H1 (cell line): ENCODE results near the gene UPK2. TPM values are rescaled to one million over a fixed set of nuclear protein-coding genes. Genes with fewer than 3 reads are reported as not detected.

Experiments
- CTCF ChIA-PET: fragments of 300-600 bp; sonication (Branson Sonifier 250); formaldehyde crosslinking; loops from one replicate; lab custom pipeline; 2021; ENCODE audit not compliant: partially characterized antibody; lab: Charles Lee
- POLR2A ChIA-PET: fragments of 300-600 bp; sonication (Branson Sonifier 250); formaldehyde crosslinking; loops from one replicate; lab custom pipeline; 2021; ENCODE audit warnings: inconsistent platforms; ENCODE audit not compliant: partially characterized antibody; lab: Charles Lee
- DNase-seq, 2 experiments: peaks; one replicate each; pipeline versions ENCODE4 v3.0.0 to v3.0.0-alpha.2; 2010 to 2022; ENCODE audit warnings: low spot score in 2 of 2, low read depth in 1 of 2, mixed read lengths in 1 of 2
- FAIRE-seq: peaks from 2 replicates; lab custom pipeline; 2011; peaks lifted over from hg19 to GRCh38; lab: Jason Lieb, UNC
- H2AFZ ChIP-seq: 2 replicates; pipeline ENCODE4 v1.8.1; 2012; ENCODE audit warnings: low read length, inconsistent platforms
- H2AK5ac ChIP-seq: 2 replicates; pipeline ENCODE4 v1.6.1; 2013; ENCODE audit warnings: low read depth, low read length
- H2BK120ac ChIP-seq: replicated peaks from 2 replicates; pipeline ENCODE3; 2013; ENCODE audit warnings: low read depth, low read length, inconsistent platforms
- H2BK12ac ChIP-seq: 2 replicates; pipeline ENCODE4 v1.6.1; 2013; ENCODE audit warnings: low read depth, low read length
- H2BK15ac ChIP-seq: 2 replicates; pipeline ENCODE4 v1.6.1; 2013; ENCODE audit warnings: low read length
- H2BK20ac ChIP-seq: 2 replicates; pipeline ENCODE4 v1.6.1; 2013; ENCODE audit warnings: low read length
- H2BK5ac ChIP-seq: 2 replicates; pipeline ENCODE4 v1.6.1; 2013; ENCODE audit warnings: low read depth, low read length
- H3K14ac ChIP-seq: 2 replicates; pipeline ENCODE4 v1.6.1; 2013; ENCODE audit warnings: inconsistent platforms; ENCODE audit not compliant: insufficient read length
- H3K18ac ChIP-seq: 2 replicates; pipeline ENCODE4 v1.6.1; 2013; ENCODE audit warnings: low read length; ENCODE audit errors: extremely low read depth
- H3K23ac ChIP-seq: 2 replicates; pipeline ENCODE4 v1.6.1; 2013; ENCODE audit warnings: inconsistent platforms; ENCODE audit not compliant: insufficient read length
- H3K23me2 ChIP-seq: 2 replicates; pipeline ENCODE4 v1.6.1; 2013; ENCODE audit warnings: low read depth, low read length
- H3K27ac ChIP-seq: 2 replicates; pipeline ENCODE4 v1.6.1; 2011; ENCODE audit warnings: low read depth, low read length, inconsistent platforms
- H3K27me3 ChIP-seq, 4 experiments: replicated peaks in 1 of 4; 1 replicate in 1 of 4; 2 replicates in 3 of 4; pipeline versions ENCODE4 v1.6.1 to v1.8.1; 2011 to 2013; ENCODE audit warnings: low read length in 3 of 4, mild to moderate bottlenecking in 3 of 4, inconsistent platforms in 2 of 4, mixed read lengths in 2 of 4, moderate library complexity in 1 of 4; ENCODE audit not compliant: control insufficient read depth in 3 of 4, insufficient read depth in 3 of 4; ENCODE audit errors: extremely low read depth in 1 of 4
- H3K36me3 ChIP-seq, 4 experiments: 2 replicates each; pipeline versions ENCODE4 v1.6.1 to v1.8.1; 2011 to 2013; ENCODE audit warnings: mild to moderate bottlenecking in 4 of 4, low read length in 3 of 4, moderate library complexity in 2 of 4, control low read depth in 1 of 4, inconsistent platforms in 1 of 4; ENCODE audit not compliant: insufficient read depth in 4 of 4, control insufficient read depth in 2 of 4
- H3K4ac ChIP-seq: replicated peaks from 2 replicates; pipeline ENCODE3; 2013; ENCODE audit warnings: low read length, low read depth, mixed read lengths, inconsistent platforms; ENCODE audit not compliant: insufficient read length
- H3K4me1 ChIP-seq, 4 experiments: replicated peaks in 1 of 4; 1 replicate in 1 of 4; 2 replicates in 3 of 4; pipeline versions ENCODE4 v1.6.1 to v1.8.1; 2011 to 2013; ENCODE audit warnings: low read length in 3 of 4, inconsistent platforms in 2 of 4, mixed read lengths in 1 of 4; ENCODE audit not compliant: insufficient read depth in 4 of 4, control insufficient read depth in 3 of 4
- H3K4me2 ChIP-seq, 2 experiments: 2 replicates each; pipeline versions ENCODE4 v1.6.1 to v1.8.1; 2011 to 2013; ENCODE audit warnings: low read depth in 2 of 2, low read length in 2 of 2, control low read depth in 1 of 2, inconsistent platforms in 1 of 2, mild to moderate bottlenecking in 1 of 2; ENCODE audit not compliant: insufficient read depth in 1 of 2
- H3K4me3 ChIP-seq, 4 experiments: fragments of 200-600, 300-600 bp in 1 of 4; sonication (generic), shearing (Covaris generic), sonication (Bioruptor Twin) in 1 of 4; 2 replicates each; pipeline versions ENCODE4 v1.5.1 to v1.8.1; 2011 to 2016; ENCODE audit warnings: low read length in 4 of 4, low read depth in 3 of 4, control low read depth in 2 of 4, inconsistent platforms in 2 of 4, mild to moderate bottlenecking in 2 of 4, mixed read lengths in 1 of 4, moderate library complexity in 1 of 4; ENCODE audit not compliant: insufficient read depth in 2 of 4; ENCODE audit errors: extremely low read depth in 1 of 4
- H3K56ac ChIP-seq: replicated peaks from 2 replicates; pipeline ENCODE3; 2013; ENCODE audit warnings: low read depth, mild to moderate bottlenecking, mixed read lengths, low read length, inconsistent platforms; ENCODE audit not compliant: insufficient read length
- H3K79me1 ChIP-seq: 2 replicates; pipeline ENCODE4 v1.6.1; 2013; ENCODE audit warnings: low read depth, low read length, control low read depth
- H3K79me2 ChIP-seq, 2 experiments: 2 replicates each; pipeline versions ENCODE4 v1.6.1 to v1.8.1; 2012 to 2013; ENCODE audit warnings: low read length in 2 of 2, mild to moderate bottlenecking in 2 of 2, inconsistent platforms in 1 of 2; ENCODE audit not compliant: insufficient read depth in 2 of 2, control insufficient read depth in 1 of 2
- H3K9ac ChIP-seq, 4 experiments: replicated peaks in 1 of 4; 1 replicate in 1 of 4; 2 replicates in 3 of 4; pipeline versions ENCODE4 v1.6.1 to v1.8.1; 2011 to 2013; ENCODE audit warnings: low read depth in 3 of 4, low read length in 3 of 4, control low read depth in 2 of 4, mild to moderate bottlenecking in 2 of 4, moderate library complexity in 2 of 4, inconsistent platforms in 1 of 4; ENCODE audit errors: extremely low read depth in 1 of 4
- H3K9me3 ChIP-seq, 2 experiments: 2 replicates each; pipeline versions ENCODE4 v1.6.1 to v1.8.1; 2012 to 2013; ENCODE audit warnings: mild to moderate bottlenecking in 2 of 2, moderate library complexity in 2 of 2, control low read depth in 1 of 2, inconsistent platforms in 1 of 2, low read depth in 1 of 2, low read length in 1 of 2, mixed read lengths in 1 of 2; ENCODE audit not compliant: insufficient read depth in 2 of 2
- H4K20me1 ChIP-seq, 2 experiments: replicated peaks in 1 of 2; 2 replicates each; pipeline versions ENCODE3 to v1.8.1; 2011 to 2013; ENCODE audit warnings: inconsistent platforms in 2 of 2, low read length in 2 of 2, mild to moderate bottlenecking in 1 of 2; ENCODE audit not compliant: insufficient read depth in 2 of 2, control insufficient read depth in 1 of 2
- H4K5ac ChIP-seq: 2 replicates; pipeline ENCODE4 v1.6.1; 2013; ENCODE audit warnings: low read length, low read depth, mixed read lengths, inconsistent platforms; ENCODE audit not compliant: insufficient read length
- H4K8ac ChIP-seq: 2 replicates; pipeline ENCODE4 v1.8.0; 2013; ENCODE audit warnings: mild to moderate bottlenecking, moderate library complexity, low read length, inconsistent platforms; ENCODE audit not compliant: insufficient read depth; ENCODE audit errors: extremely low read depth
- H4K91ac ChIP-seq: replicated peaks from 2 replicates; pipeline ENCODE3; 2013; ENCODE audit warnings: low read length, mixed read lengths, inconsistent platforms; ENCODE audit not compliant: insufficient read length
- HDAC2 ChIP-seq, 2 experiments: fragments of 300-600 bp in 1 of 2; sonication (generic) in 1 of 2; IDR thresholded peaks; 2 replicates each; pipeline ENCODE4 v1.6.1; 2011 to 2012; ENCODE audit warnings: low read depth in 2 of 2, low read length in 2 of 2, mild to moderate bottlenecking in 2 of 2, moderate library complexity in 2 of 2, borderline replicate concordance in 1 of 2, inconsistent platforms in 1 of 2
- POLR2AphosphoS5 ChIP-seq: IDR thresholded peaks from 2 replicates; pipeline ENCODE4 v1.6.1; 2011; ENCODE audit warnings: low read depth, low read length
- SP4 ChIP-seq: IDR thresholded peaks from 2 replicates; pipeline ENCODE4 v1.6.1; 2012; ENCODE audit warnings: low read length, inconsistent platforms
- TEAD4 ChIP-seq: IDR thresholded peaks from 2 replicates; pipeline ENCODE4 v1.6.1; 2012; ENCODE audit warnings: low read depth, low read length, inconsistent platforms, mixed read lengths
- WGBS, 2 experiments: shearing (Covaris generic) in 1 of 2; methylation state at CpG; one replicate each; pipeline versions ENCODE4 v1.1.6 to v1.1.7; 2013 to 2015; ENCODE audit warnings: low lambda C conversion rate in 2 of 2, mixed read lengths in 2 of 2, inconsistent platforms in 1 of 2, low coverage in 1 of 2, missing lambda C conversion rate in 1 of 2; ENCODE audit not compliant: insufficient replicate concordance in 2 of 2, insufficient coverage in 1 of 2, insufficient read length in 1 of 2; ENCODE audit errors: extremely low coverage in 1 of 2, missing lambda C conversion rate in 1 of 2; 5-methylcytosine and 5-hydroxymethylcytosine counted together
- polyA plus RNA-seq, 7 experiments: library from polyadenylated mRNA; depleted of rRNA in 3 of 7; stranded (reverse) in 5 of 7; unstranded in 2 of 7; fragments of >200 nt in 5 of 7; fragments of 200-250 nt in 2 of 7; gene quantifications; 1 replicate in 5 of 7; 2 replicates in 1 of 7; 4 replicates in 1 of 7; pipeline versions ENCODE4 v1.2.1 to v1.2.3, GENCODE V29; 2011 to 2013; ENCODE audit warnings: missing spikeins in 2 of 7, mixed read lengths in 2 of 7
- total RNA-seq: library from RNA; stranded (reverse); fragmentation: NEBNext Ultra II Directional; extraction: Animal tissue kit (Norgen Biotek cat#: 25700); gene quantifications from 2 replicates; pipeline ENCODE4 v1.2.1, GENCODE V29; 2021

The UPK2 gene
- total and polyA plus RNA-seq, 2 of the 8 experiments (the other 6 are each of a cell fraction or from before 2014, with no cell fraction given) = 0.76 TPM; not detected in 1

DNA sequence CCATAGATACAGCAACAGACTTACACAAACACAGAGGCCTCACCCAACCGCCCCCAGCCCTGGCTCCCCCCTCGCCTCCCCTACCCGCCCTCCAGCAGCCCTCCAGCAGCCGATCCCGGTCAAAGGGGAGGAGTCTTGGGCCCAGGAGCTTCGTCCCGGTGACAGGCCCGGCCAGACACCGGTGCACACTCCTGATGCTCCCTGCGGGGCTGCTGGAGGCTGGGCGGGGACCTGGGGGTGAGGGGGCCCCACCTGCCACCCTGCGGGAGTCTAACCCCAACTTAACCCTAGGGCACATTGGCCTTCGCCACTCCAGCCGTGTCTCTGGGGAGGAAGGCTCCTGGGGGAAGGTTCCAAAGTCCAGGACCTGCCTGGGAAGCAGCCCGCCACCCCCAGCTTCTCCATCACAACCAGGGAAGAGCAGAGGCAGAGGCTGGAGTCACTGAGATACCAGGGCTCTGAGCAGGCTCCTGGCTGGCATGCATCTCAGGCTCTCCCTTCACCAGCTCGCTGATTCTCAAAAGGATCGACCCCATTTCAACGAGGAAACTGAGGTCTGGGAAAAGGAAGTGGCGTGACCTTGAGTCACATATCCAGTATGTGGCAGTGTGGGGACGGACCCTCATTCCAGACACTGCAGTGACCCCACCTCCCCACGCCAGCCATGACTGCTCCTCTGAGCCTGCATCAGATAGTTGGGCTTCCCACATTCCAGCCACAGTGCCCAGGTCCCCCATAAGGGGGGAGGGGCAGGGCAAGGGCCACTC is 44.8 kb upstream of the UPK2 start:
- H4K91ac ChIP-seq = peak overlapping the region; percentile 84
- peak overlapping the region; percentile 76 to 92 for H3K4me2 ChIP-seq
- no peak for FAIRE-seq
- H2AFZ ChIP-seq = no peak overlapping the region
- H3K36me3 ChIP-seq = peaks cover 0 to 6% (median 2%) of the 10 kb centered on the region in 4 experiments; a peak in 5 of 8 replicates
- H2AK5ac ChIP-seq = peak overlapping the region; percentile 76
- H2BK15ac ChIP-seq = peak overlapping the region; percentile 88; the same call in 1 of the 2 replicates
- H3K4me1 ChIP-seq = peaks cover 9 to 72% (median 61%) of the 10 kb centered on the region in 4 experiments
- H3K23ac ChIP-seq = no peak overlapping the region
- H3K9ac ChIP-seq = peak overlapping the region in 2 of 4 experiments; percentile 56 to 64; a peak in 4 of 7 replicates
- peaks cover 19% of the 10 kb centered on the region for H3K23me2 ChIP-seq
- H4K20me1 ChIP-seq = peaks cover 2 to 14% of the 10 kb centered on the region in 2 experiments
- no peaks in the 10 kb centered on the region for H3K27me3 ChIP-seq
- peak overlapping the region; percentile 100 for H2BK5ac ChIP-seq
- H3K18ac ChIP-seq = peak overlapping the region; percentile 99
- H3K56ac ChIP-seq = peak overlapping the region; percentile 51
- peak overlapping the region; percentile 66 for H4K8ac ChIP-seq
- peak overlapping the region; percentile 97; the same call in 1 of the 2 replicates for H2BK20ac ChIP-seq
- H4K5ac ChIP-seq = peak overlapping the region; percentile 26
- TF ChIP-seq POLR2AphosphoS5 (peak; percentile 2; the same call in 1 of the 2 replicates), HDAC2 (IDR thresholded peaks at IDR 0.05; ENCODE audit: borderline replicate concordance in 1 of 2, low read depth in 2 of 2, low read length in 2 of 2) (no peak), TEAD4 (peak; percentile 72), SP4 (peak; percentile 18; the same call in 1 of the 2 replicates)
- DNase-seq = no peak
- H3K4ac ChIP-seq = peak overlapping the region; percentile 63
- ChIA-PET POLR2A (interaction anchor here (0.9 to 10.7 kb wide), 15 partner anchors 13 to 297 kb away, joined by 3 to 101 read pairs (median 4); partner anchors contain the start of genes CENATAC, DDX6, DPAGT1 and HYOU1), CTCF (interaction anchor here (1.3 to 2.9 kb wide), 3 partner anchors 10 to 57 kb away, joined by 3 to 12 read pairs (median 3); no protein-coding TSS in a partner anchor)
- peak overlapping the region; percentile 14 for H2BK120ac ChIP-seq
- 8% methylated on average over 11 of the region's 21 CpGs; no CpG with 5 or more reads in 1 of the 2 experiments for WGBS, 2 experiments
- H3K27ac ChIP-seq = peak overlapping the region; percentile 89
- H3K79me1 ChIP-seq = peaks cover 15% of the 10 kb centered on the region
- peak overlapping the region; percentile 47 to 61 (median 58) for H3K4me3 ChIP-seq
- peak overlapping the region; percentile 91 for H2BK12ac ChIP-seq
- H3K79me2 ChIP-seq = peaks cover 4 to 73% of the 10 kb centered on the region in 2 experiments
- no peak overlapping the region for H3K14ac ChIP-seq
- no peaks in the 10 kb centered on the region for H3K9me3 ChIP-seq
